Endometrial microvascular endothelial cells (primary cell): ENCODE results near the gene GNPTG. TPM values are rescaled to one million over a fixed set of nuclear protein-coding genes. Genes with fewer than 3 reads are reported as not detected.

Source experiments
- in situ Hi-C: cut with HindIII; loops from 2 replicates; pipeline ENCODE4 v1.10.0; 2017; ENCODE audit warnings: low sequenced_read_pairs, low pct_unique_long_range_greater_than_20kb; ENCODE audit errors: inconsistent ontology term
- total RNA-seq: library from RNA; depleted of rRNA; stranded (reverse); fragments of >200 nt; gene quantifications from one replicate; pipeline ENCODE4 v1.2.3, GENCODE V29; 2015; ENCODE audit errors: inconsistent ontology term

GNPTG gene
- total RNA-seq, 1 donor from 2014 or later = 53.3 TPM

GRCh38 chr16:1379304-1380076, 27.8 kb downstream of the GNPTG start:
- in situ Hi-C loops = loop anchor here (25.0 kb wide), 1 partner anchor 108 kb away; the partner anchor contains the start of genes CLCN7, PTX4 and TELO2

DNA sequence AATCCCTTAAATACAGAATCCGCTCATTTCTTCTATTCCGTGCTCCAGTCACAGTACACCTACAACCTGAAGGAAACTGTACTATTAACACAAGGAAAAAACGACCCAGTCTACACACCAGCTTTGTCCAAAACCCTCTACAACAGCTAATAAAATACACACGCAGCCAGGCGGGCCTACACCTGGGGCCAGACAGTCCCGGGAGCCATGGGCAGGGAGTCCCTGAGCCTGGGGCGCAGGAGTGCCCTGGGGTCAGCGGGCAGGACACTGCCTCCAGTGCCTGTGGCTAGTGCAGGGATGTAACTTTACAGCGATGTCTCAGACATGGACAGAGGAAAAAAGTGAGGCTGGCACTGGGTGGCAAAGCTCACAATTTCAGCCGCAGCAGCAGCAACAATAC, 28.5 kb downstream of the GNPTG start:
- in situ Hi-C loops = loop anchor here (25.0 kb wide), 1 partner anchor 107 kb away; the partner anchor contains the start of genes CLCN7, PTX4 and TELO2

GRCh38 chr16:1381612-1382406, 30.1 kb downstream of the GNPTG start:
- in situ Hi-C loops = loop anchor here (25.0 kb wide), 1 partner anchor 105 kb away; the partner anchor contains the start of genes CLCN7, PTX4 and TELO2

DNA sequence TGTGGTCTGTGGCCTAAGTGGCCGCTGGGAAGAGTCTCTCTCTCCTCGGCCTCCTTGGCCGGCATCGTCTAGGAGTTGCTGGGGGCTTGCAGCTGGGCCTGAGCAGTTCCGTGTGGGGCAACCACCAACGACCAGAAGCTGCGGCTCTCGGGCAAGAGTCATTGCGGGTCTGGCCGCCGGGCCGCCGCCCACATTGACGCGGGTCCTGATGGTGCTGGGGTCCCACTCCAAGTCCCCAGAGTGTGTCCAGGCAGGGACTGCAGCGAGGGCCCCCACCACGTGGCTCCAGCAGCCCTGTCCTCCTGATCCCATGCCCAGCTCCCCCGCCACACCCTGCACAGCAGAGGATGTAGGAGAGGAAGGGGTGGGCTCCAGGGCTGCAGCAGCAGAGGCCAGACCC, 31.8 kb downstream of the GNPTG start:
- in situ Hi-C loops = loop anchor here (25.0 kb wide), 1 partner anchor 104 kb away; the partner anchor contains the start of genes CLCN7, PTX4 and TELO2

- in situ Hi-C loops = loop anchor here (25.0 kb wide), 1 partner anchor 102 kb away; the partner anchor contains the start of genes CLCN7, PTX4 and TELO2
These were observed 33.5 kb downstream of the GNPTG start for GRCh38 chr16:1385232-1385631.

GRCh38 chr16:1387331-1387730, 35.6 kb downstream of the GNPTG start:
- in situ Hi-C loops = loop anchor here (25.0 kb wide), 1 partner anchor 100 kb away; the partner anchor contains the start of genes CLCN7, PTX4 and TELO2

DNA sequence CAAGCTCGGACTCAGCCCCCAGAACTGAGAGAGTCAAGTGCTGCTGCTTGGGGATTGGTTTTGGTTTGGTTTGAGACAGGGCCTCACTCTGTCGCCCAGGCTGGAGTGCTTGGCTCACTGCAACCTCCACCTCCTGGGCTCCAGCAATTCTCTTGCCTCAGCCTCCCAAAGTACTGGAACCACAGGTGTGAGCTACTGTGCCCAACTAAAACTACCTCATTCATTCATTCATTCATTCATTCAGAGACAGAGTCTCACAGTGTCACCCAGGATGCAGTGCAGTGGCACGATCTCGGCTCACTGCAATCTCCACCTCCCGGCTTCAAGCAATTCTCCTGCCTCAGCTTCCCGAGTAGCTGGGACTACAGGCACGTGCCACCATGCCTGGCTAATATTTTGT, 38.0 kb downstream of the GNPTG start:
- in situ Hi-C loops = loop anchor here (25.0 kb wide), 1 partner anchor 98 kb away; the partner anchor contains the start of genes CLCN7, PTX4 and TELO2

GRCh38 chr16:1390239-1390779, 38.6 kb downstream of the GNPTG start:
- in situ Hi-C loops = loop anchor here (25.0 kb wide), 1 partner anchor 97 kb away; the partner anchor contains the start of genes CLCN7, PTX4 and TELO2

GRCh38 chr16:1392826-1393225, 41.1 kb downstream of the GNPTG start:
- in situ Hi-C loops = loop anchor here (25.0 kb wide), 1 partner anchor 94 kb away; the partner anchor contains the start of genes CLCN7, PTX4 and TELO2

- in situ Hi-C loops = loop anchor here (25.0 kb wide), 1 partner anchor 94 kb away; the partner anchor contains the start of genes CLCN7, PTX4 and TELO2
These were observed 42.0 kb downstream of the GNPTG start for GRCh38 chr16:1393613-1394176.

- in situ Hi-C loops = loop anchor here (25.0 kb wide), 1 partner anchor 93 kb away; the partner anchor contains the start of genes CLCN7, PTX4 and TELO2
These were observed 42.7 kb downstream of the GNPTG start for GRCh38 chr16:1394367-1394951.

GRCh38 chr16:1395444-1396031, 43.8 kb downstream of the GNPTG start:
- in situ Hi-C loops = loop anchor here (25.0 kb wide), 1 partner anchor 92 kb away; the partner anchor contains the start of genes CLCN7, PTX4 and TELO2

DNA sequence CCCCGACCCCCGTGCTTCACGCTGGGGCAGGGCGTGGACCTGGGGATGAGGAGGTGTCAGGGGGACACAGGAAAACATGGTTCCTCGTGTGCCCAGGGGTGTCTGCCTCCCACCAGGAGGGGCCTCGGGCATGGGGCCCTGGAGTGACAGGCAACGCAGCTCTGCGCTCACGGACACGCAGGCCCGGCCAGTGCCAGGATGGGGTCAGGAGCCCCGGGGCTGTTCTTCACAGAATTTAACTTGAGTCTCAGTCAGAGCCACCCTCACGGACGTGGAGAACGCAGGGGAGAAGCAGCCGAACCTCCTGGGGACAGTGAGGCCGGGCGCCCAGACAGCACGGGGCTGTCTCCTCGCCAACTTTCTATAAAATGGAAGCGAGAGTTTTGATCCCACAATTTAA, 46.0 kb downstream of the GNPTG start:
- in situ Hi-C loops = loop anchor here (25.0 kb wide), 1 partner anchor 90 kb away; the partner anchor contains the start of genes CLCN7, PTX4 and TELO2

- in situ Hi-C loops = loop anchor here (25.0 kb wide), 1 partner anchor 89 kb away; the partner anchor contains the start of genes CLCN7, PTX4 and TELO2
These were observed 46.6 kb downstream of the GNPTG start for GRCh38 chr16:1398351-1398750.

- in situ Hi-C loops = loop anchor here (25.0 kb wide), 1 partner anchor 88 kb away; the partner anchor contains the start of genes CLCN7, PTX4 and TELO2
These were observed 47.3 kb downstream of the GNPTG start for GRCh38 chr16:1398826-1399581.

- in situ Hi-C loops = no loop called here
These were observed 49.5 kb downstream of the GNPTG start for GRCh38 chr16:1401061-1401757.
